ENCODE data around the gene ATR.
"Not testable (repeated sequence)": the region's sequence is repeated elsewhere in the genome, so short reads cannot be mapped to it uniquely, and the experiment has no call there.

Gene ATR

DNA sequence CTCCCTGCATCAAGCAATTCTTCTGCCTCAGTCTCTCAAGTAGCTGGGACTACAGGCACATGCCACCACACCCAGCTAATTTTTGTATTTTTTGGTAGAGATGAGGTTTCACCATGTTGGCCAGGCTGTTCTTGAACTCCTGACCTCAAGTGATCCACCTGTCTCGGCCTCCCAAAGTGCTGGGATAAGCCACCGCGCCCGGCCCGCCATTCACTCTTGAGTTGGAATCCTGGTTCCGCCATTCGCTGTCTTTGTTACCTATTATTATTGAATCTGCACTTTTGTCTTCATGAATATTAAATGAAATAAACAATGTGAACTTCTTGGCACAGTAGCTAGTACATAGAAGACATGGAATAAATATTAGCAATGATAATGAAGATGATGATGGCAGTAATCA lies 13.7 kb upstream of the ATR start:
- not testable (repeated sequence) for FAIRE-seq

DNA sequence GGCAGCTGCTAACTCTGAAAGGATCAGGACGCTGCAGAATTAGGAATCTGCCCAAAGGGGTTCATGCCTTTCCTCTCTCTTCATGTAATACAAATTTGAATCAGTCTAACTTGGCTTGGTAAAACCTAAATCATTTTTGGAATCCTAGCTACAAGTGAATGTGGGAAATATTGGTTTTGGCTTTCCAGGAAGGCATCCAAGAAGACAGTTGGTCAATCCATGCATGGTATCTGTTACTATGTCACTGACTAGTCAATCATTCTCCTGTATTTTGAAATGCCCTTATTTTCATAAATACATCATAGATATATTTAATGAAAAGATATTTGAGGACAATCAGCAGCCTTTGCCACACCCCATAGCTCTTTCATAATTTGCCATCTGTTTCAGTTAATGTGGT lies 10.2 kb upstream of the ATR start:
- FAIRE-seq: no peak

DNA sequence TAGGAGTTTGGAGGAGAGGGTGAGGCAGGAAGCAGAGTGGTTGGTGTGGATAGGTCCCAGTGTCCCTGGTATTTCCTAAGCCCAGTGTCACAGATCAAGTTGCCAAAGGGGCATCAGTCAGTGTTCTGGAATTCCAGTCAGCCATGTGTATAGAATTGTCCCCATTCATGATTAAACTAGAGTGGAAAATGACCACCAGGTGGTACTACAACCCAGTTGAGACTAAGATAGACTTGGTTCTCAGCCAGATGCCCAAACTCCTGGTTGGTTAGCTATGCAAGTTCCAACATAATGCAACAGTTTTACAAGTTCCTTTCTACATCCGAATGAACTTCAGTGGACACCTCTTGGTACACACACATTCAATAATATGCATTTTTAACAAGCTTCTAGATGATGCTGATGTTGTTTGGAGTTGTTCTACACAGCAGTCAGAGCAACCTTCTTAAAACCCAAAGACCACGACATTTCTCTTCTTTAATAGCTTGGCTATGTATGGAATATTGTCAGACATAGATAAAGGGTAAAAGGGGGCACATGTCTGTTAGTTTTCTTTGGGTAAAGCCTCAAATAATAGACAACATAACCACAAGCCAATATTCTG lies 8.4 kb upstream of the ATR start:
- peak; percentile 95 for FAIRE-seq

DNA sequence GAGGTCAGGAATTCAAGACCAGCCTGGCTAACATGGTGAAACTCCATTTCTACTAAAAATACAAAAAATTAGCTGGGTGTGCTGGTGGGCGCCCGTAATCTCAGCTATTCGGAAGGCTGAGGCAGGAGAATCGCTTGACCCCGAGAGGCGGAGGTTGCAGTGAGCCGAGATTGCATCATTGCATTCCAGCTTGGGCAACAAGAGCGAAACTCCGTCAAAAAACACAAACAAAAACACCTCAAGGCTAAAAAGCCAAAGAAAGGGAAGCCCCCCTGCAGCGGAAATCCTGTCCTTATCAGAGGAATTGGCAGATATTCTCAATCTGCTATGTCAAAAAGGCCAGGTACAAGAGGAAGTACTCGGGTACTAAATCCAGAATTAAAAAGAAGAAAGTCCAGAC lies 2.5 kb upstream of the ATR start:
- not testable (repeated sequence) for FAIRE-seq

DNA sequence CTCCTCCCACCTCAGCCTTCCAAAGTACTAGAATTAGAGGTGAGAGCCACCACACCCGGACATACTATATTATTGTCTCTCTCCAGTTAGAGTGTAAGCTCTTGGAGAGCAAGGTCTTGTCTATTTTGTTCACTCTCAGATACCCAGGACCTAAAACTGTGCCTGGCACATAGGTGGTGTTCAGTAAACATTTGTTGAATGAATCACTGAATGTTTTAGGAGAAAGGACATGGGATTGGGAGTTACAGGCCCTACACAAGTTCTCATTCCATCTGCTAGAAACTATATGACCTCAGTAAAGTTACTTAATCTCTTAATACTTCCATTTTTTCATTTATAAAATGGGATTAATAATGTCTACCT lies 1.5 kb upstream of the ATR start:
- no peak for FAIRE-seq

DNA sequence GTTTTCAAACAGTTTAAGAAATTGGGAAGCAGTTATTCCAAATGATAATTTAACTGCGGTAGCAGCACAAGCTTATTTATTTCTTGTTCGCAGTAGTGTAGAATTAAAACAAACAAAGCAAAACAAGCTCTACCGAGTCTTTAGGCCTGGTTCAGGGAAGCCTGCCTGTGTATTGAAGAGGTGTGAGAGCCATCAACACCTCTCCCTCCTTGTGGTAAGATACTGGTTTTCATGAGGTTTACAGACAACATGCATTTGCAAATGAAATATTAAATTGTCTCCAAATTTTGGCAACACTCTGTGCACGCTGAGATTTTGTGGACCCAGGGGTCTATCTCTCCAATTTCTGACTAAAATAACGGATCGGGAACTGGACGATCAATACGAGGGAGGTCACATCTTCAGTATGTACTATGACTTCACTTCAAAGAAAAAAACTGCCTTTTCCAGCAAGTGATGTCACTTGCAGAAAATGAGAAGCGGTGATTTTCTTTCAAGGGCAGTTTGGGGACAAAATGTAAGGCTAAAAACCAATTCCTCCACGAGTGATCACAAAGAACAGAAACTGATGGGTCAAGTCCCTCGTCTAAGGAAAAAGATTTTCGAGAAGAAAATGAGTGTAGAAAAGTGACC lies 721 bp downstream of the ATR start:
- FAIRE-seq: no peak

DNA sequence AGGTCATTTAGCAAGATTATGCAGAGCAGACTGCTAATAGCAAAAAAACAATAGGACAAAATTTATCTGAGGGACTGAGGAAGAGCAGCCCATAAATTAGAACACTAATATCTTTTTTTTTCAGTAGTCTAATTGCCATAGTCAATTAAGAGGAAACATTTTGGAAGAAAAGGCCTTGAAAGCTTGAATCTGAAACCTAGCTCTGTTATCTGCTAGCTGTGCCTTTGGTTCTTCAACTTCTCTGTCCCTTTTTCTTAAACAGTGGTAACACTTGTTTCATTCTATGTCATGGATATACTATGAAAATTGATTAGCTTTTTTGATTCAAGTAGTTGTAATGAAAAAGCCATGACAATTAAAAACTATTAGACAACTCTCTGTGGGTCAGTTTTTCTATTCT lies 1.7 kb downstream of the ATR start:
- no peak for FAIRE-seq

DNA sequence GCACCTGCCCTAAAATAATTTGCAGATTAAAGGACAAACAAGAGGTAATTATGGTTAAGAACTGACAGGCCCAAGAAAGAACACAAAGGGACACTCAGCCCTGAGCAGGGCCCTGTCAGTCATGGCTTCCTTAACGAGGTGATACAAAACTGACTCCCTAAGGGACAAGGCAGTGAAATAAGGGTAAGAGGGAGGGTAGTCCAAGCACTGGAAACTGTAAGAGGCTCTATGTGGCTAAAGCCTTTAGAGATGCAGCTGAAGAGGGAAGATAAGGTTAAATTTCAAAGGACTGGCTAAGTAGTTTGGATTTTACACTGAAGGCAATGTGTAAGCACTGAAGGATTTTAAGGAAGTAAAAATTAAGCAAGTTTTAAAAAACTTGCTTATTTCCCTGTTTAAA lies 3.9 kb downstream of the ATR start:
- no peak for FAIRE-seq

DNA sequence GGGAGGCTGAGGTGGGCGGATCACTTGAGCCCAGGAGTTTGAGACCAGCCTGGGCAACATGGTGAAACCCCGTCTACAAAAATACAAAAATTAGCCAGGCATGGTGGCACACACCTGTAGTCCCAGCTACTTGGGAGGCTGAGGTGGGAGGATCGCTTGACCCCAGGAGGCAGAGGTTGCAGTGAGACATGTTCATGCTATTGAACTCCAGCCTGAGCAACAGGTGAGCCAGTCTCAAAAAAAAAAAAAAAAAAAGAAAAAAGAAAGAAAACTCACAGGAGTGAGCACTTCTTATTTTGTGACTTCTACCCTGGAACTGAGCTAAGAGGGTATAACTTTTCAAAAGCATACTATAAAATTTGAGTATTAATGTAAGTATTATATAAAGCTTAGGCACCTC lies 4.3 kb downstream of the ATR start:
- FAIRE-seq: not testable (repeated sequence)

DNA sequence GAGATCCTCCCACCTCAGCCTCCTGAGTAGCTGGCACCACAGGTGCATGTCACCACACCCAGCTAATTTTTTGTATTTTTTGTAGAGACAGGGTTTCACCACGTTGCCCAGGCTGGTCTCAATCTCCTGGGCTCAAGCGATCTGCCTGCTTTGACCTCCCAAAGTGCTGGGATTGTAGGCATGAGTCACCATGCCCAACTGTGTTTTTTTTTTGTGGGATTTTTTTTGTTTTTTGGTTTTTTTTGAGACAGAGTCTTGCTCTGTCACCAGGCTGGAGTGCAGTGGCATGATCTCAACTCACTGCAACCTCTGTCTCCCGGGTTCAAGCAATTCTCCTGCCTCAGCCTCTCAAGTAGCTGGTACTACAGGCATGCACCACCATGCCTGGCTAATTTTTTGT lies 9.1 kb downstream of the ATR start:
- FAIRE-seq: not testable (repeated sequence)

DNA sequence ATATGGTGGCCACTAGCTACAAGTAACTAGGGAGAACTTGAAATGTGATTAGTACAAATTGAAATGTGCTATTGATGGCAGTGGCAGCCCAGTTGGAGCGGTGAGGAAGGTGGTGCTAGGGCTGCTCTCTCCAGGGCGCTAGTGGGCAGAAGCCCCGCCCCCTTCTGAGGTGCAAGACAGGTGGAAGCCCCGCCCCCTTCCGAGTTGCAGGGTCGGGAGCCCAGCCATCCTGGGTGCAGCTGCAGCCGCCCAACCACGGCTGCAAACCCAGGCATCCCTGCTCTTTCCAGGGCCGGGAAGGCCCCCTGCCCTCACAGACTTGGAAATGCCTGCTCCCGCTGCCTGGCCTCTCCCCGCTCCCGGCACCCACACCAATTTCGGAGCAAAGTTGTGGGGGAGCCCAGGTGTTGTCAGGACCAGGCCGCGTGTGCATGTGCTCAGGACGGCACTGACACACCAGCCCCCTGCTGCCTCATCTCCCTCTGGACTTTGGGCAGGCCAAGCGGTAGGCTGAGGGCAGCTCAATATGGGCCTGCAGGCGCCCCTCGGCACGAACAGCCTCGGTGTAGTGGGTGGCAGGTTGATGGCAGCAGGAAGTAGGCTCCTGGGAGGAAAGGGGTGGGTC lies 10.0 kb downstream of the ATR start:
- FAIRE-seq: no peak

DNA sequence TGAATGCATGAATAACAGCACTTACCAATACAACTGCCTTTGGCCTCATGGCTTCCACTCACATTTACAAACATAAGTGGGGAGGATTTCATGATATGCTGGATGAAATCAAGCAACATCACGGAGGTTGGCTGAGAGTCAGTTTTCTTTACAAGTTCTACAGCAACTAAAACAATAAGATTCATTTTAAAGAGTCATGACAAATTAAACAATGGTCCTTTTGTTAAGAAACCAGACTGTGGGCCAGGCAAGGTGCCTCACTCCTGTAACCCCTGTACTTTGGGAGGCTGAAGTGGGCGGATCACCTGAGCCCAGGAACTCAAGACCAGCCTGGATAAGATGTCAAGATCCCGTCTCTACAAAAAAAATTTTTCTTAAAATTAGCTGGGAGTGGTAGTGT lies 12.4 kb downstream of the ATR start:
- no peak for FAIRE-seq

DNA sequence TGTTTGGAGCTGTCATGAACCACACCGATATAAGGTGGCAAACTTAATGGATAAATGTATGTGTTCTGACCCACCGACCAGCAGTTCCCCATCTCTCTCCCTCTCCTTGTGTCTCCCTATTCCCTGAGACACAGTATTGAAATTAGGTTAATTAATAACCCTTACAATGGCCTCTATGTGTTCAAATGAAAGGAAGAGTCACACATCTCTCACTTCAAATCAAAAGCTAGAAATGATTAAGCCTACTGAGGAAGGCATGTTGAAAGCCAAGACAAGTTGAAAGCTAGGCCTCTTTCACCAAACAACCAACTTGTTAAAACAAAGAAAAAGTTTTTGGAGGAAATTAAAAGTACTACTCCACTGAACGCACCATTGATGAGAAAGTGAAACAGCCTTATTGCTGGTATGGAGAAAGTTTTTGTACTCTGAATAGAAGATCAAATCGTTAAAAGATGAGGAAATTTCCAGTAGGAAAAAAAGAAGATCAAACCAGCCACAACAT lies 15.0 kb downstream of the ATR start:
- FAIRE-seq: no peak

DNA sequence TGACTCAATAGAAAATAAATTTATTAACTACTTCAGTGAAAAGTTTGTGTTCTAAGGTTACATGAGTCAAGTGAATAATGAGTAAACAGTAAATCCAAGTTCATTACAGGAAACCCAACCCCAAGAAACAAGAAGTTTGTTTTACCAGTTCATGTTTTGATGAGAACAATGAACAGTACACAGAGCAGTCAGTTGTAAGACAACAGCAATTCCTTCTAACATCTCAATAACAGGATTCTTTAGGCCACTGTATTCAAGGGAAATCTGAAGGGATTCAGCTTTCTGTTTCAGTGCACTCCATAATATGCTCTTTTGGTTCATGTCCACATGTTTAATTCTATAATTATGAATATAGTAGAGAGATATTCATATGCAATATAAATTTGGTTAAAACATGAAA lies 18.4 kb downstream of the ATR start:
- no peak for FAIRE-seq

DNA sequence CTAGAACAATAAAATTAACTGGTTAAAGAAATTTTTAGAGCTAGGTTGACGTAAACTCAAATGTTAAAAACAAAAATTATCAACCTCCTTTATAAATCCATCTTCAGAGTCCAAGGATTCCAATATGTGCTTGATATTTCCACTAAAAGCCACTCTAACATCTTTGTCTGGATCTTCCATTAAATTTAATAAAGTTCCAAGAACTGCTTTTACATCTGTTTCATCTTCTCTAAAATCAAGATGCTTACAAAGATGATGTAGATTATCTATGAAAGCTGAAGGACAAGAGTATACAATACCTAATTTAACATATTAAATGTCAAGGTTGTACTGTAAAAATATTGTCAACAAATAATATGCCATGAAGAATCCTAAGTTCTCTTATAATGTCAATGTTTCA lies 24.8 kb downstream of the ATR start:
- peak; percentile 19 for FAIRE-seq

DNA sequence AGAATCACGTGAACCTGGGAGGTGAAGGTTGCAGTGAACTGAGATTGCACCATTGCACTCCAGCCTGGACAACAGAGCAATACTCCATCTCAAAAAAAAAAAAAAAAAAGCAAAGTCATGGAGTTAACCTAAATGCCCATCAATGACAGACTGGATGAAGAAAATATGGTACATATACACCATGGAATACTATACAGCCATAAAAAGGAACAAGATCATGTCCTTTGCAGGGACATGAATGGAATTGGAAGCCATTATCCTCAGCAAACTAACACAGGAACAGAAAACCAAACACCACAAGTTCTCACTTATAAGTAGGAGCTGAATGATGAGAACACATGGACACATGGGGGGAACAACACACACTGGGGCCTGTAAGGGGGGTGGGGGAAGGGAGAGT lies 26.0 kb downstream of the ATR start:
- not testable (repeated sequence) for FAIRE-seq

DNA sequence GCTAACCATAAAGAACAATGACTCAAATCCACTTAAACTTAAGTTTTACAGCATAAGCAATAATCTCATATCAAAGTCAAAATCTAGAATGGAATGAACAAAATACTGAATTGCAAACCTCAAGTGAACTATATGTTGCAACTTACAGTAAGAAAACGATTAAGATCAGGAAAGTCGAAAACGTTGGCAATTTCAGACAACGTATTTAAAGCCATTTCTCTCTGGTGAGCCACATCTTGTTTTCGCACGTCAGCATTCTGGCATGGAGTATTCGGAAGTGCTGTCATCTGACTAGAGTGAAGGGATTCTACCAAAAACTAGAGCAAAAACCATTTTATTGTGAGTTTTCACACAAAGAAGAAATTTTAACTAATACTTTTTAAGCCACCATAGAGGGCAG lies 28.5 kb downstream of the ATR start:
- FAIRE-seq: no peak

DNA sequence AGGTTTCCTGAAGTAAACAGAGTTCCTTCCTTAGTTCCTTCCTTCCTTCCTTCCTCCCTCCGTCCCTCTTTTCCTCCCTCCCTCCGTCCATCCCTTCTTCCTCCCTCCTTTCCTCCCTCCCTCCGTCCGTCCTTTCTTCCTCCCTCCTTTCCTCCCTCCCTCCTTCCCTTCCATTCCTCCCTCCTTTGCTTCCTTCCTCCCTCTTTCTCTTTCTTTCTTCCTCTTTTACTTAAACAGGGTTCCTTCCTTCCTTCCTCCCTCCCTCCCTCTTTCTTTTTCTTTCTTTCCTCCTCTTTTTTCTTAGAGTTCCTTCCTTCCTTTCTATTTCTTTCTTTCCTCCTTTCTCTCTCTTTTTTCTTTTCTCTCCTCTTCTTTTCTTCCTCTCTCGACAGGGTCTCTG lies 35.2 kb downstream of the ATR start:
- no peak for FAIRE-seq

DNA sequence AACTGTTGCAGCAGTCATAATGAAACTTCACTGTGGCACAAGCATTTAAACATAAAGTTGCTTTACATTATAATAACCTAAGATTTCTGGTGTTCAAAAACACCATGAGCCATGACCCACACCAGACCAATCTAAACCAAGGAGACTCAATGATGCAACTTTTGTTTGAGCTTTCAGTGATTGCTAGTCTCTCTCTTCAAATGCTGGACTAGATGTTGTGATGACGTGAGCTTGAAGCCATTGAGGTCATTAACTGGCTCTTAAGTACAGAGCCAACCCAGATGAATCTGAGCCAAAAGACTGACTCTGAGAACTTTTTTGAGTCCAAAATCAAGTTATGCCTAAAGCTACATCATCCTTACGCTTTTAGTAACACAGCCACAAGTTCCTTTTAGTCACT lies 36.5 kb downstream of the ATR start:
- FAIRE-seq: no peak

DNA sequence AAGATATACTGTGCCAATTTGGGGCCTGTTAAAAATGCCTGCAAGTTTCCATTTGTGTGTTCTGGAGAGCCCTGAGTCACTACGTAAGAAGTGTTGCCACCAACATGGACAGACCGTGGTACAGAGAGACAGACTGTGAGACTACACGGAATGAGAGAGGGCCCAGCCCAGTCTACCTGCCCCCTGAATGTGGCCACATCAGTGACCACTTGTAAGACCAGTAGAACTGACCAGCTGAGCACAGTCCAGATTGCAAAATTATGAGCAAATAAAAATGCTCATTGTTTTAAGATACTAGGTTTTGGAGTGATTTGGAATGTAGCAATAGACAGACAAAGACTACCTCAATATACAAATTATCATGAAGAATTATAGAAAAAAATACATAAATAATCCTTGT lies 42.0 kb downstream of the ATR start:
- no peak for FAIRE-seq

DNA sequence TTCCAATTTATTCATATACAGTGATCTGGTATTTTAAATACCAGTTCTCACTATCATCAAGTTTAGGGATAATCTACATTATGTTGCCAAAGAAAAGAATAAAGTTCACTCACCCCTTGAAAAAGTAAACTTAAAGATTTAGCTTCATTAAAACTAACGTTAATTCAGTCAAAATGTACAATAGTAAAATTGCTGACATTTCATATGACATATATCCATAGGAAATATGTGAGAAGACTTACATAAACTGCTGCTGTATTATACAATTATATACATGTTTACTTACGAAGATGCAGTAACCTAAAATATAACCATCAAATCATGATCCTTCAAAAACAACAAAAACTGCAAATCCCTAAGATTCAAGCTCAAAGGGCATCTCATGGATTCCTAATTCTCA lies 44.0 kb downstream of the ATR start:
- FAIRE-seq: peak; percentile 30

DNA sequence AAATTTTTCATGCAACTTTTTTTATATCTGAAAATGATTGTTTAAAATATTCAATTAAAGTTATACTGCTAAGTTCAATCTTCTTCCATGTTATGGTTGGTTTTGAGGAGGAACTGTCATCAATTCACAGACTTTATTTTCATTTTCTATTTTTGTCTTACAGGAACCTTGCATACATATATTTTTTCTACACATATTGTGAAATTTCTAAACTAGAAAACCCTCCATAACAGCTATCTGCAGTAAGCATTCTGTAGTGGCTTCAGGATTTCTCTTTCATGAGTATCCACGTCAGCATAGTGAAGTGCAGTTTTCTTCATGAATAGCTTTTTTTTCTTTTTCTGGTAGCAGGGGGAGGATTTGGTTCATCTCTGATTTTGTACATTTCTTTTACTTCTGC lies 48.2 kb downstream of the ATR start:
- FAIRE-seq: no peak

DNA sequence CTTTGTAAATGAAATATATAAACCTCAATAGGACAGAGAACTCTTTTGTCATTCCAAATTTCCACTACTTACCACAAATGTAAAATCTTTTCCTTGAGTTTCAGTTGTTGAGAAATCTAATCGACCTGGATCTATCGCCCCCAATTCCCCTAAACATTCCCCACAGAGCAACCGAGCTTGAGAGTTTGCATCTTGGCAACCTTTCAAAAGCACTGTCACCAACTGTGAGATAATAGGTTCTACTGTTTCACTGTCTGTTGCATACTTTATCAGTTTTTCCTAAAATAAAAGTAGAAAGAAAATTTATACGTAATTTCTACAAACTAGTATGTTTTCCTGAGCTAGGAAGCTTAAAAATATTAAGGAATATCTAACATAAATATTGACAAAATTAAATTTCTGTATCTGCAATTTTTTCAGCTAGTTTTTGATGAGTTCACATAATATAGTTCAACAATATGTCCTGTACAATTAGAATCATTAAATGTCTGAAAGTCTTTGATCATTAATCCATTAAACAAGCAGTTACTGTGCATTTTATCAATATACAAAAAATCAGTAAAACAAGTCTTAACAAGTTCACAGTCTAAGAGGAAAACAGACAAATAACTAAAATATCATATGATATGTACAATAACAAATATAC lies 54.5 kb downstream of the ATR start:
- FAIRE-seq: peak; percentile 48

DNA sequence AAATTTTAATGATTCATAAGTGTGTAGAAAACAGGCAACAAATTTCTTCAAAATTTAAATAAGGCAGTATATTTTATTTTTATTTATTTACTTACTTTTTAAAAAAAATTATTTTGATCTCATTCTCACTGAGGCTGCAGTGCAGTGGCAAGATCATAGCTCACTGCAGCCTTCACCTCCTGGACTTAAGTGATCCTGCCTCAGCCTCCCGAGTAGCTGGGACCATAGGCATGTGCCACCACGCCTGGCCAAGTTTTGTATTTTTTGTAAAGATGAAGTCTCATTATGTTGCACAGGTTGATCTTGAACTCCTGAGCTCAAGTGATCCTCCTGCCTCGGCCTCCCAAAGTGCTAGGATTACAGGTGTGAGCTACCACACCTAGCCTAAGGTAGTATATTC lies 69.5 kb downstream of the ATR start:
- no peak for FAIRE-seq

All from G401.6 (cell line).